NCI-H2107 treated with DMSO at 0.1 percent for 48 hours (cell line): ENCODE results near the gene TRAF1.

ENCODE experiments used
- DNase-seq: peaks from one replicate; lab custom pipeline; 2025; ENCODE audit not compliant: unreplicated experiment; lab: John Stamatoyannopoulos, UW

The TRAF1 gene

GRCh38 chr9:120941046-120941770 lies 14.6 kb upstream of the TRAF1 start:
- no peak for DNase-seq

- DNase-seq, result no peak
These were observed 14.0 kb upstream of the TRAF1 start for GRCh38 chr9:120940573-120940972.

- no peak for DNase-seq
These were observed 12.3 kb upstream of the TRAF1 start for GRCh38 chr9:120938851-120939250.

- no peak for DNase-seq
These were observed 11.0 kb upstream of the TRAF1 start for GRCh38 chr9:120937596-120937995.

- DNase-seq, result no peak
These were observed 10.5 kb upstream of the TRAF1 start for GRCh38 chr9:120937127-120937526.

GRCh38 chr9:120936764-120937122 lies 10.1 kb upstream of the TRAF1 start:
- no peak for DNase-seq

- DNase-seq, result peak; percentile 71
These were observed 9.6 kb upstream of the TRAF1 start for GRCh38 chr9:120936011-120936763.

- peak; percentile 75 for DNase-seq
These were observed 8.8 kb upstream of the TRAF1 start for GRCh38 chr9:120935383-120935857.

GRCh38 chr9:120934281-120934680 lies 7.7 kb upstream of the TRAF1 start:
- no peak for DNase-seq

GRCh38 chr9:120933310-120934055 lies 6.9 kb upstream of the TRAF1 start:
- DNase-seq, result no peak

- DNase-seq, result no peak
These were observed 5.7 kb upstream of the TRAF1 start for GRCh38 chr9:120932086-120932823.

GRCh38 chr9:120931231-120932085 lies 4.9 kb upstream of the TRAF1 start:
- no peak for DNase-seq

GRCh38 chr9:120929229-120929791 lies 2.7 kb upstream of the TRAF1 start:
- DNase-seq, result no peak

- DNase-seq, result no peak
These were observed 2.1 kb upstream of the TRAF1 start for GRCh38 chr9:120928483-120929228.

GRCh38 chr9:120928015-120928482 lies 1.5 kb upstream of the TRAF1 start:
- DNase-seq, result no peak

- DNase-seq, result no peak
These were observed 846 bp upstream of the TRAF1 start for GRCh38 chr9:120927269-120928014.

GRCh38 chr9:120925535-120926396 lies 830 bp downstream of the TRAF1 start:
- DNase-seq, result no peak
